HG03196 (cell line): ENCODE measurements around the gene GTF2I.
A peak's percentile ranks its signal among the peaks of the same experiment; 100 is the strongest.
"Not testable (repeated sequence)": the region's sequence is repeated elsewhere in the genome, so short reads cannot be mapped to it uniquely, and the experiment has no call there.

Experiments
- ATAC-seq: cut with Tn5 transposase; IDR thresholded peaks from one replicate; pipeline ENCODE4 v1.9.1; 2021; ENCODE audit not compliant: unreplicated experiment

GTF2I gene

DNA sequence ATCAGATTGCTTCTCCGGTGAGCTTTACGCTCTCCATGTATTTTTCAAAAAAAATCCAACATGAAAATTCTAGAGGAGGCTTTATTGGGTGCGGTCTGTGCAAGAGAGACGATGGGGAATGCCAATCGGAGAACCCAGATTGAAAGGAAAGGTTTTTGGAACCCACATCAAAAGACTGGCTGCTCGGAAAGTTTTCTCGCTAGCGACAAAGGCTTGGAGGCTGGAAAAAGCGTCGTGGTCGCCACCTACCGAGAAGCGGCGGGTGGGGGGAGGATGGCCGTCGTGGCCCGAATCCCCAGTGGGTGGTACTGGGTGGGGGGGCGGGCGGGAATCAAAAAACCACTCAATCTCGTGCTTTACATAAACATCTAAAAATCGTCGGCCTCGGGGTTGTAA is 1.1 kb upstream of the GTF2I start:
- ATAC-seq: no peak

DNA sequence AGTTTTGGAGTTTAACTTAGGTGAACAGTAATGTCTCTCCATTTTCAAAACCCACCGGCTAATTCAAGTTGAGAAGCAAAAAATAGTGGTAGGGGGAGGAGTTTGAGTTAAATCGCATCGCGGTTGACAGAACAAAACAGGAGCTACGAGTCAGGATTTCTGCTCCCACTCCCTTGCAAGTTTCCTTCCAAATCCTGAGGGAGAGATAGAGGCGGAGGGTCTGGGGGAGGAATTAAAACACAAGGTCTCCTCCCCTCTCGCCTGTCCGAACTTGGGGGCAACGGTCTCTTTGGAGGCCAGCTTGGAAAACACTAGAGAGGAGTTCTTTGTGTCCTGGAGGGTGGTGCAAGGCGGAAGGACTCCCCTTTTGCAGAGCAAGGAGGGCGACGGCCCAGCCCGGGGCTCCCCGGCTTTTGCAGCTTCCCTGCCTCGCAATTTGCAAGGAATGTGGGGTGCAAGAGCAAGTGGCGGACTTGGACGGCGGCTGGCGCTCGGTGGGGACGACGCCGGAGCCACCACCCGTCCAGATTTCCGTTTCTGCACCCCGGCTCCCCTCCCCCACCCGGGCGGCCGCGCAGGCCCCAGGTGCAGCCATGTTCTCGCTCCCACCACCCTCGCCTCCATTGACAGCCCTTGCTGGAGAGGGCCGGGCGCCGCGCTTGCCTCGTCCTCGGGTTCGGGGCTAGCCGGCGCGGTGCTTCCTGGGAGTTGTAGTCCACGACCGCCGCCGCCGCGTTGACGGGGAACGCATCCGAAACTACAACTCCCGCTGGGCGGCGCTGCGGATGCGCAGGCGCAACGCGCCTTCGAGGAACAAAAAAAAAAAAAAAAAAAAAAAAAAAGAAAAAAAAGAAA is 454 bp upstream of the GTF2I start:
- ATAC-seq: peak; percentile 61

DNA sequence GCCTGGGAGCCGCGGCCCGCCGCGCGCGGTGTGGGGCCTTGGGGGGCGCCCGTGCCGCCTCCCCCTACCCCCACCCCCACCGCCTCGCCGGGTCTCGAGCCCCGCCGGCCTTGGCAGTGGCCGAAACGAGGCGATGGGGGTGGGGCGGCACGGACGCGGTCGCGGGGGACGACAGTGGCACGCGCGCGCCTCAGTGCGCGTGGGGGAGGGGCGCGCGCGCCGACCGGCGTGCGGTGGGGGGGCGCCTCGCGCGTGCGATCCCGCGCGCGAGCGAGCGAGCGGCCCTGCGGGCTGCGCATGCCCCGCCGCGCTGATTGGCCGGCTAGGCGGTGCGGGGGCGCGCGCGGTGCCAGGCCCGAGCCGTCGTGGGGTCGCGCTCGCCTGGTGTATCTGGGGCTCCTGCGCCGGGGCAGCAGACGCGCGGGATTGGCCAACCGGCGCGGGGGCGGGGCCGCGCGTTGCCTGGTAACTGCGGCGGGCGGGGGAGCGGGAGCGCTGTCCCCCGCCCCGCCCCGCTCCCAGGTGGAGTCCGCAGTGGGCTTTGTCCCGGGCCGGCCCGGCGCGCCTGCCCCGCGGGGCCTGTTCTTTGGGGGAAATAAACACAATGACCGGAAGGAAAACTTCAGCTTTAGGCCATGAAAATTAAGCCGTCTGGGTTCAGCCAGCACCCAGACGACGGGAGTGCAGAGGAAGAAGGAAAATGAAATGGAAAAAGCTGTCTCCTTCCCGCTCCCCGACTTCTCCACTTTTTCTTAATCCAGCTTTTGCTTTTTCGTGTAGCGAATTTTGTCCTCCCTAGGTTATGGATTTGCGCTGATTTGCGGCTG is 873 bp downstream of the GTF2I start:
- ATAC-seq: peak; percentile 48

DNA sequence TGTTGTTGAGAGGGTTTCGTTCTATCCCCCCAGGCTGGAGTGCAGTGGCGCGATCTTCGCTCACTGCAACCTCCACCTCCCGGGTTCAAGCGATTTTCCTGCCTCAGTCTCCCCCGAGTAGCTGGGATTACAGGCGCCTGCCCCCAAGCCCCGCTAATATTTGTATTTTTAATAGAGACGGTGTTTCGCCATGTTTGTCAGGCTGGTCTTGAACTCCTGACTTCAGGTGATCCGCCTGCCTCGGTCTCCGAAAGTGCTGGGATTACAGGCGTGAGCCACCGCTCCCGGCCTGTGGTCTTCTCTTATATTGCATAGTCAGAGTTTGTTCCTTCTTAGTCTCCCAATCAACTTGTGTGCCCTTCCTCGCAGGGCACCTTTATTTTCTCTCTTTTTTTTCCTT is 2.7 kb downstream of the GTF2I start:
- not testable (repeated sequence) for ATAC-seq

DNA sequence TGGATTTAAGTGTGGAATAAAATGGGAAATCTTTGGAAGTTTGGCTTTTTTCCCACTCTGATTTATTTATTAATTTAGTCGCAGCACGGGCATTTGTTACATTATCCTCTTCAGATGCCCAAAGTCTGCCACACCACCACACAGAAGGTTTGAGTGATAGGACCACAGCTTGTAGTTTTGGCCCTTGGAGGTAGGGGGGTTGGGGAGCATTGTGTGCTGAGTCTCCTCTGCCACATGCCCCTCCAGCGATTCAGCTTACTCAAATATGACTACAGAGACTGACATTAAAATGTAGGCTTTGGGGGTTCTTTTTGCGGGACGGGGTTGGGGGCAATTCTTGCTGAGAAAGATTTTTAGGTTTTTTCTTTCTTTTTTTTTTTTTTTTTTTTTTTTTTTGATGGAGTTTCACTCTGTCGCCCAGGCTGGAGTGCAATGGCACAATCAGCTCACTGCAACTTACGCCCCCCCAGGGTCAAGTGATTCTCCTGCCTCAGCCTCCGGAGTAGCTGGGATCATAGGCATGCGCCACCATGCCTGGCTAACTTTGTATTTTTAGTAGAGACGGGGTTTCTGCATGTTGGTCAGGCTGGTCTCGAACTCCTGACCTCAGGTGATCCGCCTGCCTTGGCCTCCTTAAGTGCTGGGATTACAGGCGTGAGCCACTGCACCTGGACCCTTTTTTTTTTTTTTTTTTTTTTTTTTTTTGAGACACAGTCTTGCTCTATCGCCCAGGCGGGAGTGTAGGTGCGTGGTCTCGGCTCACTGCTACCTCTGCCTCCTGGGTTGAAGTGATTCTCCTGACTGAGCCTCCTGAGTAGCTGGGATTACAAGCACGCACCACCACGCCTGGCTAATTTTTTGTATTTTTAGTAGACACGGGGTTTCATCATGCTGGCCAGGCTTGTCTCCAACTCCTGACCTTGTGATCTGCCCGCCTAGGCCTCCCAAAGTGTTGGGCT is 4.6 kb downstream of the GTF2I start:
- ATAC-seq: not testable (repeated sequence)

DNA sequence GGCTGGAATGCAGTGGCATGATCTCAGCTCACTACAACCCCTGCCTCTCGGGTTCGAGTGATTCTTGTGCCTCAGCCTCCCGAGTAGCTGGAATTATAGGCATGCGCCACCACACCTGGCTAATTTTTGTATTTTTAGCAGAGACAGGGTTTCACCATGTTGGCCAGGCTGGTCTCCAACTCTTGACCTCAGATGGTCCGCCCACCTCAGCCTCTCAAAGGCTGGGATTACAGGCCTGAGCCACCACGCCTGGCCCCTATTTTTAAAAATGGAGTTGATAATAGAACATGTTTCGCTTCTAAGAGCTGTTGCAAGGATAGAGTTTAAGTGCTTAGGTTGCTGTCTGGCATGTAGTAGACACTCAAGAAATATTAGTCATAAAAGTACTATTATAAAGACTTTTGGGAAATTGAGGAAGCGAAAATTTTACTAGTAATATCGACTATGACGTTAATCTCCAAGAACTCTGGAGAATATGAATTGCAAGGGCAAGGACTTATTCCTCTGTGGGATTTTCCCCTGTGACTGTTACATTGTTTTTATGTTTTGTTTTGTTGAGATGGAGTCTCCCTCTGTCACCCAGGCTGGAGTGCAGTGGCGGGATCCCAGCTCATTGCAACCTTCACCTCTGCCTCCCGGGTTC is 7.9 kb downstream of the GTF2I start:
- ATAC-seq: no peak

DNA sequence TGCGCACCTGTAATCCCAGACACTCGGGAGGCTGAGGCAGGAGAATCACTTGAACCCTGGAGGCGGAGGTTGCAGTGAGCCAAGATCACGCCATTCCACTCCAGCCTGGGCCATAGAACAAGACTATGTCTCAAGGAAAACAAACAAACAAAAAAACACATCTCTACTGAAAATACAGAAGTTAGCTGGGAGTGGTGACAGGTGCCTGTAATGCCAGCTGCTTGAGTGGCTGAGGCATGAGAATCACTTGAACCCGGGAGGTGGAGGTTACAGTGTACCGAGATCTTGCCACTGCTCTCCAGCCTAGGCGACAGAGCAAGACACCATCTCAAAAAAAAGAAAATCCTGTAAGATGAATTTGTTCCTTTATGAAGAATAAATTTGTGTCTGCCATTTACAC is 9.5 kb downstream of the GTF2I start:
- not testable (repeated sequence) for ATAC-seq

DNA sequence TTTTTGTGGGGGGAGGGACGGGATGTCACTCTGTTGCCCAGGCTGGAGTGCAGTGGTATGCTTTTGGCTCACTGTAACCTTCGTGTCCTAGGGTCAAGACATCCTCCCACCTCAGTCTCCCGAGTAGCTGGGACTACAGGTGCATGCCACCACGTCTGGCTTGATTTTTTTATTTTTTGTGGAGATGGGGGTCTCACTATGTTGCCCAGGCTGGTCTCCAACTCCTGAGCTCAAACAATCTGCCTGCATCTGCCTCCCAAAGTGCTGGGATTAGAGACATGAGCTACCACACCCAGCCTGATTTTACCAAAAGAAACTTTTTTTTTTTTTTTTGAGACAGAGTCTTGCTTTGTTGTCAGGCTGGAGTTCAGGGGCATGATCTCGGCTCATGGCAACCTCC is 10.0 kb downstream of the GTF2I start:
- ATAC-seq: not testable (repeated sequence)

DNA sequence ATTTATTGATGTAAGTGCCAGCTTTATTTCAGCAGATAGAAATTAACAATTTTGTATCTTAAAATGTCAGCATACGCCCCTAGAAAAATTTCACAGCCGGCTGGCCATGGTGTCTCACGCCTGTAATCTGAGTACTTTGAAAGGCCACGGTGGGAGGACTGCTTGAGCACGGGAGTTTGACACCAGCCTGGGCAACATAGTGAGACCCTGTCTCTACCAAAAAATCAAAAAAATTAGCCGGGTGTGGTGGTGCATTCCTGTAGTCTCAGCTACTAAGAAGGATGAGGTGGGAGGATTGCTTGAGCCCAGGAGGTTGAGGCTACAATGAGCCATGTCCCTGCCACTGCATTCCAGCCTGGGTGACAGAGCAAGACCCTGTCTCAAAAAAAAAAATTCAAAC is 14.1 kb downstream of the GTF2I start:
- ATAC-seq: no peak

DNA sequence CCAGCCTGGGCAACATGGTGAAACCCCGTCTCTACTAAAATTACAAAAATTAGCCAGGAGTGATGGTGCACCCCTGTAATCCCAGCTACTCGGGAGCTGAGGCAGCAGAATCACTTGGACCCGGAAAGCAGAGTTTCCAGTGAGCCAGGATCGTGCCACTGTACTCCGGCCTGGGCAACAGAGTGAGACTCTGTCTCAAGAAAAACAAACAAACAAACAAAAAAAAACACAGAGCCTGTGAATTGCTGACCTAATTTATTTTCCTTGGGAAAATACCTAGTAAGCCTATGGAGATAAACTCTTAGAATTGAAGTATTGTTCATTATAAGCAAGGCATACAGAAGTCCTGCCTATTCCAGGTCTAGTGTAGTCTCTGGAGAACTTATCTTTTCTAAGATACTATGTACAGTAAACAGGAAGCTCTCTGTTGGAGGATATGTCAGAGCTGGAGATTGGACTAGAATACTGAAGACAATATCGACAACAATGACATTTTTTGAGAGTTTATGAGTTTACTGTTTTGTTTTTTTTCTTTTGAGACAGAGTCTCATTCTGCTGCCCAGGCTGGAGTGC is 14.9 kb downstream of the GTF2I start:
- ATAC-seq: no peak

DNA sequence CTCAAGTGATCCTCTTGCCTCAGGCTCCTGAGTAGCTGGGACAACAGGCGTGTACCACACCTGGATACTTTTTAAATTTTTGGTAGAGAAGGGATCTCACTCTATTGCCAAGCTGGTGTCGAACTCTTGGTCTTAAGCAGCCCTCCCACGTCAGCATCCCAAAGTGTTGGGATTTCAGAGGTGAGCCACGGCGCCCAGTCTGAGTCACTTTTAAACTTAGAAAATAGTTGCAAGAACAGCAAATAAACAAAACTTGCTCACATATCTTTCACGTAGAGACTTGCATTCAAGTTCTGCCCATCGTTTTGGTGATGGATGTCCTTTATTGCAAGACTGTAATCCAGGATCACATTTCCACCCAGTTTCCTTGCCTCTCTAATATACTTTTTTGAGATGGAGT is 16.6 kb downstream of the GTF2I start:
- ATAC-seq: no peak

DNA sequence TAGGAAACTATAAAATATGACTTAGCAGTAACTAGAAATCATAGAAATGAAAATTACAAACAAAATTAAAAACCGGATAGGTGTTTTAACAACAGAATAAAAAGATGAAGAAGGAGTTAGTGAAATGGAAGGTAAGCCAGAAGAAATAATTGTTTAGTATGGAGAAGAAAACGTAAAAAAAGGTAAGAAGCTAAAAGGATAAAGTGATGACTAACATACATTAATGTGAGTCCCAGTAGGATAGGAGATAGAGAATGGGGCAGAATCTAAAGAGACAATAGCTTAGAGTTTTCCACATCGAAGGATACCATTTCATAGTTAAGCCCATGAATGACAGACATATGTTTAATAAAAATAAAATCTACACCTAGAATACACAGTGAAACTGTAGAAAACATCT is 25.3 kb downstream of the GTF2I start:
- no peak for ATAC-seq

DNA sequence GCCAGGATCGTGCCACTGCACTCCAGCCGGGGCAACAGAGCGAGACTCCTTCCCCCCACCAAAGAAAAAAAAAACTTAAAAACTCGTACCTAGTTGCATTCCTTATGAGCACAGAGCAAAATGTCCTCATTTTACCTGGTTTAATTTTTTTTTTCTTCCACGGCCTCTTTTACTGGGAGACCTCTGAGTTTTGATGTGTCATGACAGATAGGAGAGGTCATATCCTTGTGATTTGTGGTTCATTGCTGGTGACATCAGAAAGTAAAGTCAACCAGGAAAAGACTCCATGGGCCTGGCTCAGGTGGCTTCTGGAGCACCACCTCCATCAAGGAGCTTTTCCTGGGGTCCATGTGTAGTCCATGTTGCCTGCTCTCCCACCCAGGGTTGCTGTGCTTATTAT is 26.3 kb downstream of the GTF2I start:
- ATAC-seq: no peak

DNA sequence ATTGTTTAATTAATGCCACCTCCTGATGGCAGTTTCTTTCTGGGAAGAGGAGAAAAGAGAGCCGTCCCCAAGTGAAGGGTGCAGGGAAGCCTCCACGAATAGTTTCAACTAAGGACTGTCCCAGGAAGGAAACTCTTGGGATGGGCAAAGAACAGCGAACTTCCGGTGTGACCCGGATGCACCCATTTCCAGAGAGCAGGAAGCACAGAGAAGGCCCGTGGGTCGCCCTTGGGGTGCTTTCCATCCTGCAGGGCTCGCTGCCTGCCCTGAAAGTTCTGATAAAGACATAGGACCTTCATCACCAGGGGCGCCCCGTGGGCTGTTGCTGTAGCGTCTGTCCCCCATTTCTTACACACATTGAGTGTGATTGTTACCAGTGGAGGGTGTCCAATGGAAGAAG is 27.0 kb downstream of the GTF2I start:
- no peak for ATAC-seq

DNA sequence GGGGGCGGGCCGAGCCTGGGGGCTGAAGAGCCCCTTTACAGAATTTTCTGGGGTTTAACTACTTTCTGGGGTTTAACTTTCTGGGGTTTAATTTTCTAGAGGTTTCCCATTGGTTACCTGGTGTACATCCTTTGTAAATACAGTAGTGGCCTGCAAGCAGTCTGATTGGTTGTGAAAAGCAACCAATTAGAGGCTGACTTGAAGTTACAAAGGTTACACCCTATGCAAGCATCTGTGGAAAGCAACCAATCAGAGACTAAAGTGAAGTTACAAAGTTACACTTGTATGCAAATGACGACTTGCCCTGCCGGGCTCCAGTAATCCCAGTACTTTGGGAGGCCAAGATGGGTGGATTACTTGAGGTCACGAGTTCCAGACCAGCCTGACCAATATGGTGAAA is 27.4 kb downstream of the GTF2I start:
- no peak for ATAC-seq

DNA sequence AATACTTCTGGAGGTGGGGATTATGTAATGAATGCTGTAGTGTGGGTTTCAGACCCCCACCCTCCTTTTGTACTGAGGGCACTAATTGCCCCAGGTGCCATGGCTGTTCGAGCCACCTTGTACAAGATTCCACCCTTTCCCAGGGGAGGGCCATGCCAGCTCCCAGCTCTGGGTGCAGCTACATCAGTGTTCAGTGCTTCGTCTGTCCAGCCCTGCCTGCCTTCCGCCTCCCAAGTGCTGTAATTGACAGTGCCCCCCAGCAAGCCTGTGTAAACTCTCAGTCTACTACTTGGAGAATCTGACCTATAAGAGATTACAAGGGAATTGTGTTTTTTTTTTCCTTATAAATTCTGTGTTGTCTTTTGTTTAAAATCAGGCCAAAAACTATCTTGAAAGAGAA is 33.0 kb downstream of the GTF2I start:
- no peak for ATAC-seq

DNA sequence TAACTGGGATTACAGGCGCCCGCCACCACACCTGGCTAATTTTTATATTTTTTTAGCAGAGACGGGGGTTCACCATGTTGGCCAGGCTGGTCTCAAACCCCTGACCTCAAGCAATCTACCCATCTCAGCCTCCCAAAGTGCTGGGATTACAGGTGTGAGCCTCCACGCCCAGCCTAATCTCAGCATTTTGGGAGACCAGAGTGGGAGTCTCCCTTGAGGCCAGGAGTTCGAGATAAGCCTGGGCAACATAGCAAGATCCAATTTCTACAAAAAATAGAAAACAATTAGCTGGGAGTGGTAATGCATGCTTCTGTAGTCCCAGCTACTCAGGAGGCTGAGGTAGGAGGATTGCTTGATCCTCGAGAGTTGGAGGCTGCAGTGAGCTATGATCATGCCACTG is 46.9 kb downstream of the GTF2I start:
- ATAC-seq: not testable (repeated sequence)

DNA sequence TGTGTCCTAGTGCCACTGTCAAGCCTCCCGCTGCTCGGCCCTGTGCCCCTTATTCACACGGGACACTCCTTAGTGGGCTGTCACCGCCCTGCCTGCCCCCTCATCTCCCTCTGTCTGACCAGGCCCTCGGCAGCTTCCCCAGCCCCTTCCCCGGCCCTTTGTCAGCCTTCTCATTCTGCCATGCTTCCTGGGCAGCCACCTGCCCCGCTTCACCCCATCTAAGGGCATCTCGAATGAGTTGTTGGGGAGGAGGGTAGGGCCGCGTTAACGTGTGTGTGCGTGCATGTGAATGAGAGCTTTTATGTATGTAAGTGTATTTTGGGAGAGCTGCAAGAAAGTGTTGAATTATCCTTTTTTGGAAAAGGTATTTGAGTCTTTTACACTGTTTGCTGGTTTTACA is 49.7 kb downstream of the GTF2I start:
- no peak for ATAC-seq

DNA sequence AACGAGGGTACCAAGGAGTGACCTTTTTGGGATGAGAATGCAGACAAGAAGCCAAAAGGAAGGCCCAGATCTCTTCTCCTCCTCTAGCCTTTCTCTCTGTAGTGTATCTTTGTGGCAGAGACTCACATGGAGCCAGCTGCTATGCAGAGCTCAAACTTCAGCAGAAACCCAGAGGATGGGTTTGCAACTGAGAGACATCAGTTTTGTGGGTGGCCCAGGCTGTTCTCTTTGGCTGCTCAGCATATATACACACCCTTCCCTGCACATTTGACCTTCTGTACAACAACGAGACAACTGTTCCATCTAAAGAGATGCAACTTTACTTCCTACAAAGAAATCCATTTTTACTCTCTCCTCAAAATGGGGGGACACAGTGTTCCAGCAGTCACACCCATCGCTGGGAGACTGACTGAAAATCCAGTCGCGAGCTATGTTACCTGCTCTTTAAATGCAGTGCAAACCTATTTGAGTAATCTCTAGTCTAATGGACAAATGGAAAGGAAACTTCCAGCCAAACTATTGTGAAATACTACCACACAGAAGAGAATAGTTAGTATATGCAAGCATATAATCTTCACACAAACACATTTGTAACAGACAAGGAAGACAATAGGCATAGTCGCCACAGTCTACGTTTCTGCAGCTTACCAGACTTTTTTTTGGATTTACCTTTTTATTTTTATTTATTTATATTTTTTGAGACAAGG is 51.2 kb downstream of the GTF2I start:
- no peak for ATAC-seq
